Retinal pigment epithelial cell (primary cell): ENCODE data around the gene GALNT10.

Experiments
- DNase-seq: peaks from one replicate; pipeline ENCODE4 v3.0.0-alpha.2; 2010; ENCODE audit warnings: low read depth
- H3K4me3 ChIP-seq: 2 replicates; pipeline ENCODE4 v1.5.1; 2011; ENCODE audit warnings: mild to moderate bottlenecking, low read length, control low read depth, moderate library complexity
- CTCF ChIP-seq: conservative IDR thresholded peaks from 2 replicates; pipeline ENCODE4 v1.5.1; 2011; ENCODE audit warnings: low read depth, low read length, control low read depth, inconsistent platforms

The GALNT10 gene

GRCh38 chr5:154341620-154342019, 151.1 kb downstream of the GALNT10 start:
- no peak for TF ChIP-seq CTCF
- no peak for DNase-seq
- no peak overlapping the region for H3K4me3 ChIP-seq

- no peak for TF ChIP-seq CTCF
- no peak overlapping the region for H3K4me3 ChIP-seq
- DNase-seq: no peak
These were observed 151.7 kb downstream of the GALNT10 start for GRCh38 chr5:154342211-154342610.

GRCh38 chr5:154342963-154343362, 152.4 kb downstream of the GALNT10 start:
- no peak overlapping the region for H3K4me3 ChIP-seq
- no peak for TF ChIP-seq CTCF
- no peak for DNase-seq

GRCh38 chr5:154344461-154344860, 153.9 kb downstream of the GALNT10 start:
- no peak overlapping the region for H3K4me3 ChIP-seq
- no peak for TF ChIP-seq CTCF
- DNase-seq: no peak

GRCh38 chr5:154345255-154345952, 154.9 kb downstream of the GALNT10 start:
- TF ChIP-seq CTCF: no peak
- no peak for DNase-seq
- no peak overlapping the region for H3K4me3 ChIP-seq

GRCh38 chr5:154346427-154346826, 155.9 kb downstream of the GALNT10 start:
- no peak overlapping the region for H3K4me3 ChIP-seq
- TF ChIP-seq CTCF: no peak
- DNase-seq: peak; percentile 53

GRCh38 chr5:154349626-154350264, 159.2 kb downstream of the GALNT10 start:
- no peak overlapping the region for H3K4me3 ChIP-seq
- no peak for DNase-seq
- no peak for TF ChIP-seq CTCF
